Right lobe of liver (tissue), 6 donors: ENCODE data around the gene ATP5F1E. TPM values are rescaled to one million over a fixed set of nuclear protein-coding genes. Genes with fewer than 3 reads are reported as not detected.

Experiments
- ATAC-seq, 4 donors: fragments of 200-7000 bp; cut with Tn5 transposase; one replicate each; pipeline ENCODE4 v1.9.1; 2020; ENCODE audit warnings: mild to moderate bottlenecking in 4 of 4, moderate library complexity in 4 of 4
- DNase-seq, 3 donors: peaks; one replicate each; pipeline ENCODE4 v3.0.0-alpha.2; 2020
- H3K27ac ChIP-seq, 3 donors: fragments of 200-600 bp; one replicate each; pipeline ENCODE4 v1.8.0; 2022
- H3K27me3 ChIP-seq, 2 donors: fragments of 200-600 bp; one replicate each; pipeline ENCODE4 v1.8.0; 2022
- H3K36me3 ChIP-seq, 4 donors: fragments of 200-600 bp; sonication (generic) in 1 of 4; one replicate each; pipeline versions ENCODE4 v1.5.1 to v1.8.0; 2017 to 2022; ENCODE audit warnings: control low read depth in 1 of 4
- H3K4me1 ChIP-seq, 4 donors: fragments of 200-600 bp; sonication (generic) in 1 of 4; one replicate each; pipeline versions ENCODE4 v1.5.1 to v1.8.0; 2017 to 2022; ENCODE audit warnings: control low read depth in 1 of 4
- H3K4me3 ChIP-seq, 3 donors: fragments of 200-600 bp; one replicate each; pipeline ENCODE4 v1.8.0; 2022
- H3K9me3 ChIP-seq, 4 donors: fragments of 200-600 bp; sonication (generic) in 1 of 4; one replicate each; pipeline versions ENCODE4 v1.5.1 to v1.8.0; 2017 to 2022; ENCODE audit warnings: control low read depth in 1 of 4
- CTCF ChIP-seq, 4 donors: fragments of 200-600 bp in 3 of 4; fragments of 450-650 bp in 1 of 4; IDR thresholded peaks; one replicate each; pipeline versions ENCODE4 v1.5.1 to v1.8.0; 2016 to 2022; ENCODE audit warnings: antibody characterized with exemption in 4 of 4, mild to moderate bottlenecking in 2 of 4
- POLR2A ChIP-seq: fragments of 450-650 bp; IDR thresholded peaks from one replicate; pipeline ENCODE4 v1.6.1; 2017; ENCODE audit warnings: antibody characterized with exemption, mild to moderate bottlenecking
- WGBS: methylation state at CpG from one replicate; pipeline ENCODE4 v1.1.6; 2018; ENCODE audit warnings: low coverage, low lambda C conversion rate; ENCODE audit not compliant: insufficient coverage; ENCODE audit errors: missing lambda C conversion rate; 5-methylcytosine and 5-hydroxymethylcytosine counted together
- intact Hi-C, 2 donors: fragments of 100-400 bp; cut with DNase I; formaldehyde crosslinking; loops; one replicate each; pipeline versions ENCODE4 v1.11.2 to v1.14.1; 2022
- total RNA-seq, 6 experiments: library from RNA; depleted of rRNA in 2 of 6; stranded (reverse); fragments of >200 nt in 2 of 6; fragmentation: NEBNext Ultra II Directional in 3 of 6; extraction: Animal tissue kit (Norgen Biotek cat#: 25700) in 3 of 6; gene quantifications; one replicate each; pipeline versions ENCODE4 v1.1.0 to v1.2.4, GENCODE V29; 2016 to 2023
- donor health status: DM: no; HTN: yes; CAD: no.
- donor health status: DM: no; HTN: no; CAD: no.
- donor health status: DM: no; HTN: no; CAD: no.
- donor health status: DM: no; HTN: yes; CAD: no.
- donor health status: DM: no; HTN: yes; CAD: no.

ATP5F1E gene
- total RNA-seq, 6 experiments from 2014 or later: 15.8 to 34.6 (median 30.5) TPM

GRCh38 chr20:59069026-59069425 lies 36.9 kb upstream of the ATP5F1E start:
- Histone ChIP-seq H3K36me3 (no peaks in the 10 kb centered on the region), H3K4me3 (no peak overlapping the region), H3K27me3 (peaks cover 2 to 4% of the 10 kb centered on the region in 2 donors), H3K27ac (no peak overlapping the region), H3K4me1 (no peaks in the 10 kb centered on the region), H3K9me3 (no peaks in the 10 kb centered on the region)
- intact Hi-C loops: no loop called here
- TF ChIP-seq CTCF (IDR thresholded peaks at IDR 0.05) (no peak), POLR2A (no peak)
- DNase-seq (no peak), ATAC-seq (no peak)
- 32% methylated on average over 2 of the region's 2 CpGs for WGBS

- Histone ChIP-seq H3K9me3 (no peaks in the 10 kb centered on the region), H3K36me3 (no peaks in the 10 kb centered on the region), H3K4me3 (no peak overlapping the region), H3K4me1 (no peaks in the 10 kb centered on the region), H3K27me3 (peaks cover 2 to 4% of the 10 kb centered on the region in 2 donors), H3K27ac (no peak overlapping the region)
- DNase-seq: no peak
- no peak for TF ChIP-seq CTCF (IDR thresholded peaks at IDR 0.05)
- no peak for TF ChIP-seq POLR2A
- intact Hi-C loops: no loop called here
- WGBS: no CpG with 5 or more reads among the region's 4 CpGs
- no peak for ATAC-seq
These were observed 36.4 kb upstream of the ATP5F1E start for GRCh38 chr20:59068534-59068933.

GRCh38 chr20:59064214-59064722 lies 32.1 kb upstream of the ATP5F1E start:
- intact Hi-C loops: no loop called here
- DNase-seq (no peak), ATAC-seq (no peak)
- Histone ChIP-seq H3K4me3 (no peak overlapping the region), H3K4me1 (no peaks in the 10 kb centered on the region), H3K9me3 (no peaks in the 10 kb centered on the region), H3K27me3 (peaks cover 0 to 4% of the 10 kb centered on the region in 2 donors), H3K27ac (no peak overlapping the region), H3K36me3 (no peaks in the 10 kb centered on the region)
- TF ChIP-seq POLR2A (no peak), CTCF (IDR thresholded peaks at IDR 0.05) (no peak)
- 35% methylated on average over 3 of the region's 4 CpGs for WGBS

GRCh38 chr20:59063358-59064213 lies 31.5 kb upstream of the ATP5F1E start:
- Histone ChIP-seq H3K27ac (no peak overlapping the region), H3K4me1 (no peaks in the 10 kb centered on the region), H3K4me3 (no peak overlapping the region), H3K27me3 (peaks cover 0 to 4% of the 10 kb centered on the region in 2 donors), H3K36me3 (no peaks in the 10 kb centered on the region), H3K9me3 (no peaks in the 10 kb centered on the region)
- intact Hi-C loops: no loop called here
- peak in 1 of 3 donors; percentile 29 for DNase-seq
- peak; percentile 21 to 84 (median 52) for ATAC-seq
- no peak for TF ChIP-seq CTCF (IDR thresholded peaks at IDR 0.05)
- TF ChIP-seq POLR2A: no peak
- WGBS: 48% methylated on average over 22 of the region's 22 CpGs
